PC-3 (cell line): ENCODE results near the gene SUSD3. TPM values are rescaled to one million over a fixed set of nuclear protein-coding genes. Genes with fewer than 3 reads are reported as not detected.

ENCODE experiments used
- ATAC-seq: fragments of 200-7000 bp; cut with Tn5 transposase; 2 replicates; pipeline ENCODE4 v1.9.1; 2020; ENCODE audit warnings: mild to moderate bottlenecking, moderate library complexity
- BruUV-seq: library from RNA; stranded (reverse); fragments of 400-500 nt; replicated peaks from 2 replicates; lab custom pipeline; 2021; lab: Mats Ljungman, UMichigan
- CTCF ChIA-PET: fragments of 300-600 bp; sonication (Branson Sonifier 250); formaldehyde crosslinking; loops from one replicate; lab custom pipeline; 2022; ENCODE audit warnings: antibody characterized with exemption; lab: Charles Lee
- POLR2A ChIA-PET: fragments of 300-600 bp; sonication (Branson Sonifier 250); formaldehyde crosslinking; loops from one replicate; lab custom pipeline; 2022; ENCODE audit warnings: antibody characterized with exemption; ENCODE audit not compliant: unreplicated experiment; lab: Charles Lee
- DNase-seq: peaks from one replicate; pipeline ENCODE4 v3.0.0-alpha.2; 2015
- H2AFZ ChIP-seq: fragments of 300-600 bp; sonication (generic); 2 replicates; pipeline ENCODE4 v1.6.0; 2016; ENCODE audit warnings: antibody characterized with exemption, low read length
- H3F3A ChIP-seq: fragments of 300-600 bp; sonication (generic); one replicate; pipeline ENCODE4 v1.6.0; 2017; ENCODE audit warnings: antibody characterized with exemption, low read length, control low read depth, mild to moderate bottlenecking; ENCODE audit not compliant: unreplicated experiment
- H3K27ac ChIP-seq: fragments of 300-600 bp; sonication (generic); 2 replicates; pipeline ENCODE4 v1.5.1; 2016; ENCODE audit warnings: mild to moderate bottlenecking, low read length
- H3K27me3 ChIP-seq: fragments of 300-600 bp; sonication (generic); 2 replicates; pipeline ENCODE4 v1.6.1; 2016; ENCODE audit warnings: low read length, mixed read lengths
- H3K36me3 ChIP-seq: fragments of 300-600 bp; sonication (generic); 2 replicates; pipeline ENCODE4 v1.6.1; 2016; ENCODE audit warnings: low read depth, mixed run types, low read length, mixed read lengths
- H3K4me1 ChIP-seq: fragments of 300-600 bp; sonication (generic); 2 replicates; pipeline ENCODE4 v1.5.1; 2016; ENCODE audit warnings: low read length; ENCODE audit not compliant: insufficient read depth
- H3K4me2 ChIP-seq: fragments of 300-600 bp; sonication (generic); 2 replicates; pipeline ENCODE4 v1.6.0; 2016; ENCODE audit warnings: low read length
- H3K4me3 ChIP-seq: fragments of 300-600 bp; sonication (generic); 2 replicates; pipeline ENCODE4 v1.5.1; 2016; ENCODE audit warnings: mild to moderate bottlenecking, low read length, mixed read lengths
- H3K79me2 ChIP-seq: fragments of 300-600 bp; sonication (generic); 2 replicates; pipeline ENCODE4 v1.6.1; 2017; ENCODE audit warnings: low read length, mixed read lengths
- H3K9ac ChIP-seq: fragments of 300-600 bp; sonication (generic); 2 replicates; pipeline ENCODE4 v1.6.0; 2016; ENCODE audit warnings: mild to moderate bottlenecking, low read length
- H3K9me2 ChIP-seq: fragments of 300-600 bp; sonication (generic); replicated peaks from 2 replicates; pipeline ENCODE4 v1.6.1; 2016; ENCODE audit warnings: mixed run types, low read length, mixed read lengths
- H3K9me3 ChIP-seq: fragments of 300-600 bp; sonication (generic); 2 replicates; pipeline ENCODE4 v1.6.1; 2016; ENCODE audit warnings: low read length, mixed read lengths
- H4K20me1 ChIP-seq: fragments of 300-600 bp; sonication (generic); 2 replicates; pipeline ENCODE4 v1.6.1; 2016; ENCODE audit warnings: low read length, mixed read lengths
- EZH2 ChIP-seq: fragments of 300-600 bp; sonication (generic); IDR thresholded peaks from one replicate; pipeline ENCODE4 v1.6.1; 2017; ENCODE audit warnings: antibody characterized with exemption, mild to moderate bottlenecking, low read length; ENCODE audit not compliant: unreplicated experiment
- EZH2phosphoT487 ChIP-seq: fragments of 300-600 bp; sonication (generic); IDR thresholded peaks from 2 replicates; pipeline ENCODE4 v1.6.1; 2018; ENCODE audit warnings: mild to moderate bottlenecking, antibody characterized with exemption, low read length, borderline replicate concordance
- intact Hi-C: fragments of 100-400 bp; cut with micrococcal nuclease; formaldehyde crosslinking; loops from 2 replicates; pipeline ENCODE4 v1.9.0; 2023
- total RNA-seq: library from RNA; depleted of rRNA; stranded (reverse); fragments of >200 nt; gene quantifications from 2 replicates; pipeline ENCODE4 v1.2.3, GENCODE V29; 2014
- TF ChIP-seq, protein P1 (sequence below): fragments of 300-600 bp; sonication (generic); conservative IDR thresholded peaks from 2 replicates; pipeline ENCODE4 v1.5.1; 2017; ENCODE audit warnings: antibody characterized with exemption, low read depth, mild to moderate bottlenecking, low read length

The SUSD3 gene
- total RNA-seq, 1 experiment from 2014 or later: 13.4 TPM

DNA sequence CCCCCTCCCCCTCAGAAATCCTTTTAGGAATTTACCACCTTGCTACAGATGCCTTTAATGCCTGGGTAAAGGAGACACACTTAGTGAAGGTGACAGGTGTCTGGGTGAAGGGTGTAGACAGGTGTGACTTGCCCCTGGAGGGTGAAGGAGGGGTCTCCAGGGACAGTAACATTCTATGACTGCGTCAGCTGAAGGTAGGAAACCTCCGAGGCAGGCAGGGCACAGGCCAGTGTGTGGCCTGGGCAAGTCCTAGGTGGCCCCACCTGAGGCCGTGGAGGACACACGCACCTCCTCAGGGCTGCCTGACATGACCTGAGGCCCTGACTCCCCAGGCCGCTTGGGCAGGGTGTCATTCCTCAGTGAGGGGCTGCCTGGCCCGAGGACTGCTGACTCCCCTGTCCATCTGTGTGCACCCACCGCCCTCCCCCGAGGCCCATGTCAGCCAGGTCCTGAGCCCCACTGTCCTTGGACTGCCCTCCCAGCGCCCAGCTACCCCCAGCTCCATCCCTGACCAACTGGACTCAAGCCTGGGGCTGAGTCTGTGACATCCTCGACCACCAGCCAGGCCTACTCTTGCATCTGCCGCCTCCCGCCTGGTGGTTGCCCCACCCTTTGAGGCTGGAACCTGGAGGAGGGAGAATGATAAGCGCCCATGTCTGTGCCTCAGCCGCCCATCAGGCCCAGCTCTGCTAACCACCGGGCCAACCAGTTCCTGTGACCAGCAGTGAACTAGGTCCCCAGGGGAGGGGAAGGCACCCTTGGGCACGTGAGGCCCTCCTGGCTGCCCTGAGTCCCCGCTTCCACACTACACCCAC is 55.9 kb downstream of the SUSD3 start:
- Histone ChIP-seq H3K79me2 (no peaks in the 10 kb centered on the region), H3K9me3 (no peaks in the 10 kb centered on the region), H3K27ac (no peak overlapping the region), H2AFZ (no peak overlapping the region), H3F3A (no peaks in the 10 kb centered on the region), H3K9ac (no peak overlapping the region), H3K4me2 (no peak overlapping the region), H4K20me1 (no peaks in the 10 kb centered on the region), H3K36me3 (no peaks in the 10 kb centered on the region; the same call in 1 of the 2 replicates), H3K9me2 (no peaks in the 10 kb centered on the region), H3K4me3 (no peak overlapping the region), H3K27me3 (no peaks in the 10 kb centered on the region), H3K4me1 (peaks cover 15% of the 10 kb centered on the region)
- BruUV-seq: no TSS peak
- TF ChIP-seq, protein P1, sequence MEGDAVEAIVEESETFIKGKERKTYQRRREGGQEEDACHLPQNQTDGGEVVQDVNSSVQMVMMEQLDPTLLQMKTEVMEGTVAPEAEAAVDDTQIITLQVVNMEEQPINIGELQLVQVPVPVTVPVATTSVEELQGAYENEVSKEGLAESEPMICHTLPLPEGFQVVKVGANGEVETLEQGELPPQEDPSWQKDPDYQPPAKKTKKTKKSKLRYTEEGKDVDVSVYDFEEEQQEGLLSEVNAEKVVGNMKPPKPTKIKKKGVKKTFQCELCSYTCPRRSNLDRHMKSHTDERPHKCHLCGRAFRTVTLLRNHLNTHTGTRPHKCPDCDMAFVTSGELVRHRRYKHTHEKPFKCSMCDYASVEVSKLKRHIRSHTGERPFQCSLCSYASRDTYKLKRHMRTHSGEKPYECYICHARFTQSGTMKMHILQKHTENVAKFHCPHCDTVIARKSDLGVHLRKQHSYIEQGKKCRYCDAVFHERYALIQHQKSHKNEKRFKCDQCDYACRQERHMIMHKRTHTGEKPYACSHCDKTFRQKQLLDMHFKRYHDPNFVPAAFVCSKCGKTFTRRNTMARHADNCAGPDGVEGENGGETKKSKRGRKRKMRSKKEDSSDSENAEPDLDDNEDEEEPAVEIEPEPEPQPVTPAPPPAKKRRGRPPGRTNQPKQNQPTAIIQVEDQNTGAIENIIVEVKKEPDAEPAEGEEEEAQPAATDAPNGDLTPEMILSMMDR: no peak
- TF ChIP-seq EZH2phosphoT487 (no peak), EZH2 (no peak)
- ChIA-PET POLR2A (no interaction called here), CTCF (no interaction called here)
- DNase-seq (no peak), ATAC-seq (no peak)
- intact Hi-C loops: no loop called here

DNA sequence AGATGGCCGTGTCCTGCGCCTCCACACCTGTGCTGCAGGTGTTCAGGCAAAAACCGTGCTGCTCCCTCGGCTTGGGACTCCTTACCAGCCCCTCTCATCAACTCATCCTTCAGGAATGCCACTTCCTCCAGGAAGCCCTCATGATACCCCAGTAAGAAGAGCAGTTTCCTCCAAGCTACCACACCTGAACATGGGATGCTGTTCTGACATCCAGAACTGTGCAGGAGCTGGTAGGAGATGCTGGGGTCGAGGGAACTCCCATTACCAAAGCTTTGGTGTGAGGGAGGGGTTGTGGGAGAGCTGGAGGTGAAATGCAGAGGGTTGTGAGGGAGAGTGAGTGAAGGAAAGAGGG is 56.5 kb downstream of the SUSD3 start:
- CTCF ChIA-PET: no interaction called here
- H3K27ac ChIP-seq: no peak overlapping the region
- ATAC-seq: no peak

More for the DNA sequence above, 56.5 kb downstream of the SUSD3 start:
- TF ChIP-seq EZH2: no peak
- TF ChIP-seq EZH2phosphoT487: no peak
- TF ChIP-seq, protein P1: no peak
- no peak overlapping the region for H3K4me2 ChIP-seq
- no peaks in the 10 kb centered on the region for H3K27me3 ChIP-seq
- peaks cover 21% of the 10 kb centered on the region for H3K4me1 ChIP-seq
- no peak for DNase-seq
- intact Hi-C loops: no loop called here
- H3K9me2 ChIP-seq: no peaks in the 10 kb centered on the region
- no peak overlapping the region for H2AFZ ChIP-seq
- H3K9me3 ChIP-seq: no peaks in the 10 kb centered on the region
- H3K4me3 ChIP-seq: no peak overlapping the region
- H3K79me2 ChIP-seq: no peaks in the 10 kb centered on the region
- no peaks in the 10 kb centered on the region; the same call in 1 of the 2 replicates for H3K36me3 ChIP-seq
- H4K20me1 ChIP-seq: no peaks in the 10 kb centered on the region
- POLR2A ChIA-PET: no interaction called here
- H3K9ac ChIP-seq: no peak overlapping the region
- H3F3A ChIP-seq: no peaks in the 10 kb centered on the region
- BruUV-seq: no TSS peak
